GM12873 (cell line): ENCODE measurements around the gene PLA2G4D.

Source experiments
- TF ChIP-seq, protein P1 (sequence below): IDR thresholded peaks from 2 replicates; pipeline ENCODE4 v1.5.1; 2012; ENCODE audit warnings: low read depth, mild to moderate bottlenecking, moderate library complexity, low read length, control low read depth; ENCODE audit not compliant: insufficient read depth; ENCODE audit errors: missing control alignments

The PLA2G4D gene, protein sequence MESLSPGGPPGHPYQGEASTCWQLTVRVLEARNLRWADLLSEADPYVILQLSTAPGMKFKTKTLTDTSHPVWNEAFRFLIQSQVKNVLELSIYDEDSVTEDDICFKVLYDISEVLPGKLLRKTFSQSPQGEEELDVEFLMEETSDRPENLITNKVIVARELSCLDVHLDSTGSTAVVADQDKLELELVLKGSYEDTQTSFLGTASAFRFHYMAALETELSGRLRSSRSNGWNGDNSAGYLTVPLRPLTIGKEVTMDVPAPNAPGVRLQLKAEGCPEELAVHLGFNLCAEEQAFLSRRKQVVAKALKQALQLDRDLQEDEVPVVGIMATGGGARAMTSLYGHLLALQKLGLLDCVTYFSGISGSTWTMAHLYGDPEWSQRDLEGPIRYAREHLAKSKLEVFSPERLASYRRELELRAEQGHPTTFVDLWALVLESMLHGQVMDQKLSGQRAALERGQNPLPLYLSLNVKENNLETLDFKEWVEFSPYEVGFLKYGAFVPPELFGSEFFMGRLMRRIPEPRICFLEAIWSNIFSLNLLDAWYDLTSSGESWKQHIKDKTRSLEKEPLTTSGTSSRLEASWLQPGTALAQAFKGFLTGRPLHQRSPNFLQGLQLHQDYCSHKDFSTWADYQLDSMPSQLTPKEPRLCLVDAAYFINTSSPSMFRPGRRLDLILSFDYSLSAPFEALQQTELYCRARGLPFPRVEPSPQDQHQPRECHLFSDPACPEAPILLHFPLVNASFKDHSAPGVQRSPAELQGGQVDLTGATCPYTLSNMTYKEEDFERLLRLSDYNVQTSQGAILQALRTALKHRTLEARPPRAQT

DNA sequence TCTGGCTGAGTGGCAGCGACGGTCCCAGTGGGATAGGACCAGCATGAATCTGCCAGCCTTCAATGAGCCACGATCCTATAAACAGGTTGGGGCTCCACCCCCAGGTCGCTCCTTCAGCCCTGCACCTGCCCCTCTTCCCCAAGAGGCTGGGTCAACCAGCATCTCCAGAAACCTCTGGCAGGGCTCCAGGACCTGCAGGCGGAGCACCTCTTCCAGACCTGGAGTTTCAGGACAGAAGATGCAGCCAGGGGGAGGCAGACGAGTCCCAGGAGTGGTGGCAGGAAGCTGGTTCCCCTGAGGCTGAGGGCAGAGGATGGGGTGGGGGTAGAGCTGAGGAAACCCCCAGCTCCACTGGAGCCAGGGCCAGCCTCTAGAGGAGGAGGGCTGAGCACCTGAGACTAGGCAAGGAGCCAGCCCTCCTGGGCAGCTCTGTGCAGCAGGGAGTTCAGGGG is at the start of gene PLA2G4D:
PLA2G4D (minus strand) TSS at position 51 of the 452 bp plus-strand sequence. CDS start 103 bp downstream, outside the sequence.
- TF ChIP-seq, protein P1, sequence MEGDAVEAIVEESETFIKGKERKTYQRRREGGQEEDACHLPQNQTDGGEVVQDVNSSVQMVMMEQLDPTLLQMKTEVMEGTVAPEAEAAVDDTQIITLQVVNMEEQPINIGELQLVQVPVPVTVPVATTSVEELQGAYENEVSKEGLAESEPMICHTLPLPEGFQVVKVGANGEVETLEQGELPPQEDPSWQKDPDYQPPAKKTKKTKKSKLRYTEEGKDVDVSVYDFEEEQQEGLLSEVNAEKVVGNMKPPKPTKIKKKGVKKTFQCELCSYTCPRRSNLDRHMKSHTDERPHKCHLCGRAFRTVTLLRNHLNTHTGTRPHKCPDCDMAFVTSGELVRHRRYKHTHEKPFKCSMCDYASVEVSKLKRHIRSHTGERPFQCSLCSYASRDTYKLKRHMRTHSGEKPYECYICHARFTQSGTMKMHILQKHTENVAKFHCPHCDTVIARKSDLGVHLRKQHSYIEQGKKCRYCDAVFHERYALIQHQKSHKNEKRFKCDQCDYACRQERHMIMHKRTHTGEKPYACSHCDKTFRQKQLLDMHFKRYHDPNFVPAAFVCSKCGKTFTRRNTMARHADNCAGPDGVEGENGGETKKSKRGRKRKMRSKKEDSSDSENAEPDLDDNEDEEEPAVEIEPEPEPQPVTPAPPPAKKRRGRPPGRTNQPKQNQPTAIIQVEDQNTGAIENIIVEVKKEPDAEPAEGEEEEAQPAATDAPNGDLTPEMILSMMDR = no peak

DNA sequence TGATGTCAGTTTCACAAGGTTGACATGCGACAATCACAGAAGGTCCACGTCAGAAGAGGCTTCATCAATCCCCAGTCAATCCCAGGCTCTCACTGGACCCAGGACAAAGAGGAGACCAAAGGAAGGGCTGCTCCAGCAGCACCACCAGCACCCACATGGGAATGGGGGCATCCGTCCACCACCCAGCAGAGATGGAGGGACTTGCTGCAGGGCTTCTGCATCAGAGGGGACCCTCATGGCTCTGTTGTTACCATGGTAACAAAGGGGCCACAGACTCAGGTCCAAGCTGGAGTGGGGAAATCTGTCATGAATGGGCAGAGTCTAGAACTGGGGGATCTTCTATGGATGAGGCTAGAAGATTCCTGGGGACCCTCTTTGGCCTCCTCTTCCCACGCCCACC is 49.0 kb upstream of the PLA2G4D start:
- TF ChIP-seq, protein P1 = no peak

DNA sequence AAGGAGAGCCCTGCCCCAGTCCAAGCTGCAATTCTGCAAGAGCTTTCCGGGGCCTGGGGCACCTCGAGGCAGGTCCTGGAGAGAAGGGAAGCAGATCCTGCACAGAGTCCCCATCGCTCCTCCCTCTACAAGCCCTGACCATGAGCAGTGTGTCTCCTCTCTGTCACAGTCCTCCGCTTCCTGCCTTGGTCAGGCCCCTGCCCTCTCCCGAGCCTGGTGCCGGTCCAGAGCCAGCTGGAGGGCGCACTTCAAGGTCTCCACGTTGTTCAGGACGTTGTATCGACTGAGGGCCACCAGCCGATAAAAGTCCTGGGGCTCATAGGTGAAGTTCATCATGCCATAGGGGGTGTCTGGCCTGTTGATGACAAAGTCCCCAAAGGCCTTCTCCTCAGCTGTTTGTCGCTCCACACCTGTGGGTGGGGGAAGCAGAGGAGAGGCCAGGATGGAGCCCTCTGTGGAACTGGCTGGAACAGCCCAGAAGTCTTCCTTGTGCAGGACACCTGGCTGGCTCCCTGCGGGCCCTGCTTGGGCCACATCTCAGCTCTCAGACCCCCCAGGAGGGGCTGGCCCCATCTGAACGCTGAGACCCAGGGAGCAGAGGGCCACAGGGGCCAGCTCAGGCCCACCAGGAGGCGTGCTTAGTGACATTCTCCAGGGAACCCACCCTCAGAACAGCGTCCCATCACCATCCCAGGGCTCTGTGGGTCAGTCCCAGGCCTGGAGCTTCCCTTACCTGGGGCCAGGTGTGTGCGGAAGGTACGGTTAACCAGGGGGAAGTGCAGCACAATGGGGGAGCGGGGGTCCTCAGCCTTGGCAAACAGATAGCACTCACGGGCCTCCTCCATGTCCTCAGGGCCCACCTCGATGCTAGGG is 47.7 kb upstream of the PLA2G4D start:
- TF ChIP-seq, protein P1 = no peak

DNA sequence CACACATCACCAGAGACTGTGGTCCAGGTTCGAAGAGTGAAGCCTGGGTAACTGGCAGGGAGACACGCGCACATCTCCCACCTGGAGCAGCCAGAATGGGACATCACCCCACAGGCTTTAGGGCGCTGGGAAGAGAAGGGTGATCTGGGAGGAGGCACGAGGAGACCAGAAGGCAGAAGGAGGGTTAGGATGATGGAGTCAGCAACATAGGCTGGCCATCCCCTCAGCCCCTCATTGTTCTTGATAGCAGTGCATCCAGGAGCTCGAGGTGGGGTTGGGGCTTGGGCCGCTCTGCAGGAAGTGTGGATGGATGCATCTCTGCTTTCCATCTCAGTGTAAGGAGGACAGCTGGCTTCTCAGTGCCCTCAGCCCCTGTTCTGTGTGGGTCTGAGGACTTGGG is 46.9 kb upstream of the PLA2G4D start:
- TF ChIP-seq, protein P1 = no peak

DNA sequence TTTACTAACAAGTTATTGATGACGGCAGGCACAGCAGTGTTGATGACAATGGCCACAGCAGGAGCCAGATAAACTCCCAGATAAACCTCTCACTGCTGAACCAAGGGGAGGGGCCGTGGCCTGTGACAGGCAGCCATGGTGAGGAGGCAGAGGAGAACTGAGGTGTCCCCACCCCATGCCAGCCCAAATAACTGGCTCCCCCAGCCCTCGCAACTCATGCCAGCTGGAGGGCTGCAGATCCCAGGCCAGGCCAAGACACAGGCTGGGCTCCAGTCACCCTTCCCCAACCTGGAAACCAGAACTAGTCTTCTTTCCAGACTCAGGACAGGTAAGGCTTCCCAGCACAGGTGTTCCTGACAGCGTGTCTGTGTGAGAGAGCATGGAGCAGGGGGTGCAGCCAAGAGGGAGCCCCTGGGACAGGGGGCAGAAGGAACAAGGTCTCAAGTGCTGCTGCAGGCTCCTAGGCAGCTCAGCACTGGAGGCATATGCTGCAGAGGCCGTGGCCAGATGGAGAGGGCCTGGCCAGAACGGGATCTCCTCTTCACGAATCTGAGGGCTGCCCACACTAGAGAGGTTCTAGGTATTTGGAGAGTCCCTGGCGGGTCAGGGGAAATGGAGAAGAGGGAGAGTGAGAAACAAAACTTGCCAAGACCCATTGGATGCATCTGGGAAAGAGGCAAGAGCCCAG is 46.2 kb upstream of the PLA2G4D start:
- TF ChIP-seq, protein P1 = no peak

DNA sequence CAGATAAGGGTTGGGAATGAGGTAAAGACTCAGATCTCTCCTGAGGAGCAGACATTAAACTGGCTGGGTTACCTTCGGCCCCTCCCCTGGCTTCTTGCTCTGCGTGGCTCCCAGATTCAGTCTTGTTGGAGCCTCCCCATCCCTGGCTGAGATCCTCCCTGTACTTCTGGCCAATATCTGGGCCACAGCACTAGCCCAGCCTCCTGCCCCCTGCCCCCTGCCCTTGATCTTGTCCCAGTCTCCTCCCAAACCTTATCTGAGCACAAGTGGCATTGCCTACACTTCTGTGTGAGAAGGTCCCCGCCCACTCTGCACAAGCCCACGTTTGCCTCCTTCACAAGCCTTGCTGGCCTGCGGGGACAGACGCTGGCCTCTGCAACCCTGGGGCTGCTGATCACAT is 45.2 kb upstream of the PLA2G4D start:
- TF ChIP-seq, protein P1 = no peak
